NCI-H128 (cell line): ENCODE data around the gene COL1A1.

Experiments
- DNase-seq: peaks from one replicate; lab custom pipeline; 2025; ENCODE audit not compliant: unreplicated experiment; lab: John Stamatoyannopoulos, UW

The COL1A1 gene

DNA sequence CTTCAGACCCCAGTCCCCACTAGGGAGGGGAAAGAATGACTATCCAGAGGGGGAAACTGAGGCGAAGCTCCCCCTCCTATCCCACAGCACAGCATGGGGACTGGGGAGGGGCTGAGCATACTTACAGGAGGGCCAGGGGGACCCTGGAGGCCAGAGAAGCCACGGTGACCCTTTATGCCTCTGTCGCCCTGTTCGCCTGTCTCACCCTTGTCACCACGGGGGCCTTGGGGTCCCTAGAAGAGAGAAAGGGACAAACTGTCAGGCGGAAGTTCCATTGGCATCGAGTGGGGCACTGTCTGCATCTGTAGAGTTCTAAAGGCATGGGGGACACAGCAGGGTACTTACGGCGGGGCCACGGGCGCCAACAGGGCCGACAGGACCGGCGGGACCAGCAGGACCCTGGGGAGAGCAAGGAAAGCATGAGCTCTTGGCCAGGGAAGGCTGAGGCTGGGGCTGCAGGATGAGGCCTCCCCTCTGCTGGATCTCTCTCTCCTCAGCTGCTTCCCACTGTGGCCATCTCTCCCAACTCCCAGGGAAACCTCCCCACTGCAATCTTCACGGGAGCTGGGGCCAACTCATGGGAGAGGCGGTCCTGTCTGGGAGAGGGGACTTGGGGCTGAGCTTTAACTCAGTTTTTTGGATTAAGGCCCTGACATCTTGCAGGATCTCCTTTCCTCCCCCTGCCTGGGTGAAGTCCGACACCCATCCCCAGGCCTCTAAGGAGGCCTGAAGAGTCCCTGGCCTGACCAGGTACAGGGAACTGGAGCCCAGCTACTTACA is 13.5 kb downstream of the COL1A1 start:
- no peak for DNase-seq

DNA sequence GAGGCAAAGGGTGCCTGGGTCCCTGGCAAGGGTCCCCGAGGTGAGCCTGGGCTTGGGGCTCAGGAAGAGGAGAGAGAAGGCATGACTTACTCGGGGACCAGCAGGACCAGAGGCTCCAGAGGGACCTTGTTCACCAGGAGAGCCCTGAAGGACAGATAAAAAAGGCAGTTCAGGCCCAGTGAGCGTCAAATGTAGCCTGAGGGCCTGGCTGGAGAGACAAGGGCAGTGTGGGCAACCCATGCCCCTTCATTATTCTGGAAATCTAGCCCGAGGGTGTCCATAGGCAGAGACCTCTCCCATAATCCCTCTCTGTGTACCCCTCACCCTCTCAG is 14.1 kb downstream of the COL1A1 start:
- no peak for DNase-seq

DNA sequence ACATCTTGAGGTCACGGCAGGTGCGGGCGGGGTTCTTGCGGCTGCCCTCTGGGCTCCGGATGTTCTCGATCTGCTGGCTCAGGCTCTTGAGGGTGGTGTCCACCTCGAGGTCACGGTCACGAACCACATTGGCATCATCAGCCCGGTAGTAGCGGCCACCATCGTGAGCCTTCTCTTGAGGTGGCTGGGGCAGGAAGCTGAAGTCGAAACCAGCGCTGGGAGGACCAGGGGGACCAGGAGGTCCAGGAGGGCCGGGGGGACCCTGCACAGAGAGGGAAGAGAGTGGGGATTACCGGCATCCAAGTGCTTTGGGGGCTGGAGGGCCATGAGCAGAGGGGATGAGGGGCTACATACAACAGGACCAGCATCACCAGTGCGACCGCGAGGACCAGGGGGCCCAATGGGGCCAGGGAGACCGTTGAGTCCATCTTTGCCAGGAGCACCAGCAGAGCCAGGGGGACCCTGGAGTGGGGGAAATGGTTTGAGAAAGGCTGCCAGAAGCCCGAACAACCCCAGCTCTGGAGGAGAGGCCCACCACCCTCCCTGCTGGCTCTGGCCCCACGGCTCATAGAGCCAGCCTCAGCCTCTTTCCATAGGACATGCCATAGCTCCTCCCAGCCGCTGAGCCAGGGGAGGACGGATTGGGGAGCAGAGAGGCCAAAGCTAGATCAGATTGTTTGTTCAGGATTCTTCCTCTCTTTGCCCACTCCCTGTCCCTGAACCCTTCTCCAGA is 14.6 kb downstream of the COL1A1 start:
- DNase-seq: no peak

DNA sequence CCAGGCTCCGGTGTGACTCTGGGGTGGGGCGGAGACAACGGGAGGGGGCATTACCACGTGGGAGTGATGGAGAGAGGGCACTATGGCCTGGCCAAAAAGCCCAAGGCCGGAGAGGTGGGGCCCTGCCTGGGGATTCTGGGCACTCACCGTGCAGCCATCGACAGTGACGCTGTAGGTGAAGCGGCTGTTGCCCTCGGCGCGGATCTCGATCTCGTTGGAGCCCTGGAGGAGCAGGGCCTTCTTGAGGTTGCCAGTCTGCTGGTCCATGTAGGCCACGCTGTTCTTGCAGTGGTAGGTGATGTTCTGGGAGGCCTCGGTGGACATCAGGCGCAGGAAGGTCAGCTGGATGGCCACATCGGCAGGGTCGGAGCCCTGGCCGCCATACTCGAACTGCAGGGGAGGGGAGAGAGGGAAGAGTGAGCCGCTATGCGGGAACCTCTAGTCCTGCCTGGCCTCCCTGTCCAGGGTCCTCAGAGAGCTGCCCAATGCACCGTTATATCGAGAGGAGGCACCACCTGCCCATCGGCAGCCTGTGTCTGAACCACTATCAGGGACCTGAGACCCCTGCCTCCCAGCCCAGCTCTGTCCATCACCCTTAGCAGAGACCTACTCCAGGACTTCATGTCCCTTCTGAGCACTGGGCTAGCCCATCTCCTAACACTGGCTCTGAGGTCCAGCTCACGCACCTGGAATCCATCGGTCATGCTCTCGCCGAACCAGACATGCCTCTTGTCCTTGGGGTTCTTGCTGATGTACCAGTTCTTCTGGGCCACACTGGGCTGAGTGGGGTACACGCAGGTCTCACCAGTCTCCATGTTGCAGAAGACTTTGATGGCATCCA is 15.6 kb downstream of the COL1A1 start:
- no peak for DNase-seq

DNA sequence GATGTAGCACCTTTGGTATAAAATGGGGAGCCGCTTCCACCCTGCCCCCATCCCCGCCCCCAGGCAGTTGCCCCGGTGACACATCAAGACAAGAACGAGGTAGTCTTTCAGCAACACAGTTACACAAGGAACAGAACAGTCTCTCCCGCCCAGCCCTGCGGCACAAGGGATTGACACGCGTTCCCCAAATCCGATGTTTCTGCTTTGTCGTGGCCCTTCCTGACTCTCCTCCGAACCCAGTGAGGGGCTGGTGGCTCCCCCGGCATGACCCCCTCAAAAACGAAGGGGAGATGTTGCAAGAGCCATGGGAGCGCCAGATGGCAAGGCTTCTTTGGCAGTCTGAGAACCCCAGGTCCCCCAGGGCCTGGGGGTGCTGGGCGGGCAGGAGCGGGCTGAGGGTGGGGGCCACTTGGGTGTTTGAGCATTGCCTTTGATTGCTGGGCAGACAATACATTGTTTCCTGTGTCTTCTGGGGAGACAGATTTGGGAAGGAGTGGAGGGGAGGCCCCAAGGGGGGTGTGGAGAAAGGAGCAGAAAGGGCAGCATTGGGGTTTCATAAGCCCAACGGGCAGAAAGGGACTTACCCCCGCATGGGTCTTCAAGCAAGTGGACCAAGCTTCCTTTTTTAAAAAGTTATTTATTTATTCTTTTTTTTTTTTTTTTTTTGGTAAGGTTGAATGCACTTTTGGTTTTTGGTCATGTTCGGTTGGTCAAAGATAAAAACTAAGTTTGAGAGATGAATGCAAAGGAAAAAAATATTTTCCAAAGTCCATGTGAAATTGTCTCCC is 16.6 kb downstream of the COL1A1 start:
- no peak for DNase-seq

DNA sequence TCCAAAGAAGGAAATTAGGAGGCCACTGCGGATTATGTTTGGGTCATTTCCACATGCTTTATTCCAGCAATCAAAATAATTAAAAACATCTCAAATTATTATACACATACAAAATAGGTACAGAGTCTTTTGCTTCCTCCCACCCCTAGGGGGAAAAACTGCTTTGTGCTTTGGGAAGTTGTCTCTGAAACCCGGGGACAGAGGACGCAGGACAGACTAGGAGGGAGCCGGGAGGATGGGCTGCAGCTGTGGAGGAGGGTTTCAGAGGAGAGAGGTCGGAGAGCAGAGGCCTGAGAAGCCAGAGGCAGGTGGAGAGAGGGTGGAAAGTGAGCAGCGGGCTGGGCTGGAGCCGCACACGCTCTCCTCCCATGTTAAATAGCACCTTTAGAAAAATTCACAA is 17.4 kb downstream of the COL1A1 start:
- no peak for DNase-seq

DNA sequence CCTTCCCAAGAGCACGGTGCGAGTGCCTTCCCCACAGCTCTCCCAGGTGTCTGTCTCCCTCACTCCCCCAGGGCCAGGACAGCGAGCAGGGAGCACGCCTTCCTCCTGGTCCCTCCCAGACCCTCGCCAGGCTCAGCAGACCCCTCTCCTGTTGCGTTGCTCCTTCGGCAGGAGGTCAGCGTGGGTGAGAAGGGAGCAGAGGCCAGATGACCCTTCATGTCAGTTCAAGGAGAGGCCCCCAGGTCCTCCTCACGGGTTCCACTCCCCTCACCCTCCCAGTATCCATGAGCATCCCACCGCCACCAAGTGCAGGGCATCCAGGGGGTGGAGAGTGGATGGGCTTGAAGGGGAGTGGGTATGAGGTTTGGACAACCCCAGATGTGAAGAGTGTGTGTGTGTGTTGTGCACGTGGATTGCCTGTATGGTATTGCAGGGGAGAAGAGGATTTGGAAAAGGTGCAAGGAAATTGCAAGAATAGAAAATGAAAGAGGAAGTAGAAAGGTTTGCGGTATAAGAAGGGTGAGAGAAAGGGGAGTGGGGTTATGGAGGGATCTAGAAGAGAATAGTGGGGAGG is 17.9 kb downstream of the COL1A1 start:
- DNase-seq: no peak

DNA sequence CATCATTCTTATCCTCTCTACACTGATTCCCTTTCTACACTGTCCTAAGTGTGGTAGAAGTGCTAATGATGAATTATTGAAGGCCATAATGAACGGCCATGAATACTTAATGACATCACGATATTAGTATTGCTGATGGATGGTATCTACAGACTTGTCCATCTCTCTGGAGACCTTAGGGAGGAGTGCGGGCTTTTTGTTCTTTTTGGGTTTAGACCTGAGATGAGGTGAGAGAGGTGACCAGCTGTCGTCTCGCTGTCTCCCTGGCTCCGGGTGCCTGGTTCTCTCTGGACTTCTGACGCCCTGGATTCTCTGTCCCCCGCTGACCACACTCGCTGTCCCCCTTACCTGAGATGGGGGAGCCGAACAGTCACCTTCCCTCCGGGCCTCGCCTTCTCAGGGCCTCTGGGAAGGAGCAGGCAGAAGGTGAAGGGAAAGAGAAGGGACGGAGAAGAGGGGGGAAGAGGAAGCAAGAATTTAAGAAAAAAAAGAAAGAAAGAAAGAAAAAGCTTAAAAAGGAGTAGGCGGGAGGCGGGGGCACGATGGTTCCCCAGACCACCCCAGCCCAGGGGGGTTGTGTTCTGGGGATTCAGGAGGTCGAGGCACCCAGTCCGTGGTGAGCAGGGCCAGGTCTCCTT is 18.5 kb downstream of the COL1A1 start:
- no peak for DNase-seq

DNA sequence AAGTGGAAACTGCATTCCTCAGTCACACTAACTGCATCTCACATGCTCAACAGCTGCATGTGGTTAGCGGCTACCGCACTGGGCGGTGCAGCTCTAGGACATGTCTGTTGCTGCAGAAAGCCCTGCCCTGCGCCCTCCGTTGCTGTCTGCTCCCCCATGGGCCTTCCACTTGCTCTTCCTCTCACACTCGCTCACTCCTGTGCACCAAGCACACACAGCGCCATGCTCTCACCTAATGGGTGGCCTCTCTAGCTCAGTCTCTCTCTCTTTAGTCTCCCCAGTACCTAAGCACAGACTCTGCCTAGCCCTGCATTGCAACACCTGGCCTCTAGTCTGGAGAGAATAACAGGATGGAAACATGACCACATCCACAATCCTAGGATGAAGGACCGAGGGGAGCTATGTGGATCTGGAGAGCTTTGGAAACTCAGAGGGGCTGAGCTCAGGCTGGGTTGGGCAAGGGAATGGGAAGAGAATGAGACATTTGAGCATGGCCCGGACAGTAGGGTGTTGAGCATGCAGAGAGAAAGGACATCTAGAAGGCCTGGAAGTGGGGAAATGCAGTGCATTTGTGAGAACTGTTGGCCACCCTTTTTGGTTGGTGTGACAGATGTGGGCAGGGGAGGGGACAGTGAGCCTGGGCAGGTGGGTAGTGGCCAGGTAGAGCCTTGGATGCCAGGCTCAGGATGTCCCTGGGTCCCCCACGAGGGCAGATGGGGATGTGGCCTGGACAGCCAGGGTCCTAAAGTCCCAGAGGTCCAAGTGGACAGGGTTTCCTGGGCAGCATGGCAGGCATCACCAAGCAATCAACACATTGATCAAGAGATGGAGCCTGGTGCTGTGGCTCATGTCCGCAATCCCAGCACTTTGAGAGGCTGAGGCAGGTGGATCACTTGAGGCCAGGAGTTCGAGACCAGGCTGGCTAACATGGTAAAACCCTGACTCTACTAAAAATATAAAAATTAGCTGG is 19.6 kb downstream of the COL1A1 start:
- no peak for DNase-seq

DNA sequence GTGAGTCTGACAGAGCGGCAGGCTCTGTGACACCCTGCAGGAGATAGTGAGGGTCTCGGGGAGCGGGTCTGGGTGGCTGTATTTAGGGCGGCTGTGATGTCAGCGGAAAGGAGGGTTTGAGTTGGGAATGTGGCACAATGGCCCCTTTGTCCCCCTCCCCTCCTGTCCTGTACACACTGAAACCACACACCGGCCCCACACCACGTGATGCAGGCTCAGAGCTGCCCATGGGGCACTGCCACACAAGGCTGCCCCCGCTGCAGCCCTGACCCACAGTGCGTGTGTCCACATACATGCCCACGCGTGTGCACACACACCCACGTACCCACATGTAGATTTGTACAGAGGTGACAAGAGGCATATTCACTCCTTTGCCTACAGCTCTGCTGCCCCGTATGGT is 20.3 kb downstream of the COL1A1 start:
- DNase-seq: no peak

DNA sequence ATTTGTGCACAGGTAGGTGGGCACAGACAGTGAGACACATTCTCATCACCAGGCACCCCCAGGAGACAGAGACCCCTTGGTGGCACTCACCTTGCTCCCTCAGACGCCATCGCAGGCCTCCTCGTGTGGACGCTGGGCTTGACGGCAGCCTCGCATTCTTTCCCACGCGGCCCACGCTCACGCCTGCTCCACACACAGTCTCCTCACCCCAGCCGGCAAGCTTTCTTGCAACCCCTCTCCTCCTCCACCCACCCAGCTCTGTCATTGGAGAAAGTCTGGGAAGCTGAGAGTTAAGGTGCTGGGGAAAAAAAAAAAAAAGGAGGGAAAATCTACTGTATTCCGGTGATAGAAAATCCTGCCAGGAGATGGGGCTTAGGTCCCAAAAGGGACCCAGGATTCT is 20.8 kb downstream of the COL1A1 start:
- no peak for DNase-seq

DNA sequence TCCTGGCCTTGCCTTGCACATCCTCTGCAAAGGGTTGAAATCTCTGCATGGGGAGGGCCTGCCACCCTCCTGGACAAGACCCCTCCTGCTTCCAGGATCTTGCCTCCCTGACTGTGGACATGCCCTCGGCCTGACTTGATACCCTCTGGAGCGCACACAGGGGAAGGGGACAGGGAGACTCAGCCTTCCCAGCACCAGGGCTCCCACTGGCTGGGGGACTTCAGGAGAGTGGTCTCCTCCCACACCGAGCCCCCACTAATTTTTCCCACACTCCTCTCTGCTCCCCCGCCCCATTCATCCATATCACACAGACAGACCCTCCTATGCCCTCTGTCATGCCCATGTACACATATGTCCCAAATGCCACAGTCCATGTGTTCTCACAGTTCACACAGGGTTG is 21.3 kb downstream of the COL1A1 start:
- no peak for DNase-seq

DNA sequence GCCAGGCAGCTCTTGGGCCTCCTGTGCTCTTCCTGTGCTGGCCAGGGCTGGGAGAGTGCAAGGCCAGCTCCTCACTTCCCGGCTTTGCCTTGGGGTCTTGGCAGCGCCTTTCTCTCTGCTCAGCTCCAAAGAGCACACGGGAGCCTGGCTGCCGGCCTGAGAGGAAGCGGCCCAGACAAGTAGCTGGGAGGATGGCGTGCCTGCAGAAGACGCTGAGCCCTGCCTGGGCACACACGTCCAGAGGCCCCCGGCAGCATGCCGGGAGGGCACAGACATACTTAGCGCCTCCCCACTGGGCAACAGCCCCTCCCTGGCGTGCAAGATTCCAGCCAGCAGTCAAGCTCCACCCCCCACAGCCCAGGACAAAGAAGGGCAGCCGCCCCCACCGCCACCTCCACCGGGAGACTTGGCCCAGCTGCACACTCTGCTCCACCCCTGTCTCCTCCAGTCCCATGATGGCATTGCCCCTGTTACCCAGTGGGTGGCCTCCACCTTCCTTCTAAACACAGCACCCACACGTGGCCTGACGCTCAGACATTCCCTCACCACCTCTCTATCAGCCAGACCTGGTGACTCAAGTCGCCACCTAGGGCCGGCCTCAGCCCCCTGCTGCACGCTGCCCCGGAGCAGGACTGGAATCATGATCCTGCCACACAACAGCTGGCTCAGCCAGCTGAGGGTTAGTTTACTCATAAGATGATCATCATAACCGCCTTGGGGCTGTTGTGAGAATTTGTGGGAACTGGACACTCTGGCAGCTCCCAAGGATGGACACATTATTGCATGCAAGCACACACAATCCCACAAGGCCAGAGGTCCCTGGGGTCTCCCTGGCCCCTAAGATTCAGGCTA is 23.2 kb downstream of the COL1A1 start:
- no peak for DNase-seq

DNA sequence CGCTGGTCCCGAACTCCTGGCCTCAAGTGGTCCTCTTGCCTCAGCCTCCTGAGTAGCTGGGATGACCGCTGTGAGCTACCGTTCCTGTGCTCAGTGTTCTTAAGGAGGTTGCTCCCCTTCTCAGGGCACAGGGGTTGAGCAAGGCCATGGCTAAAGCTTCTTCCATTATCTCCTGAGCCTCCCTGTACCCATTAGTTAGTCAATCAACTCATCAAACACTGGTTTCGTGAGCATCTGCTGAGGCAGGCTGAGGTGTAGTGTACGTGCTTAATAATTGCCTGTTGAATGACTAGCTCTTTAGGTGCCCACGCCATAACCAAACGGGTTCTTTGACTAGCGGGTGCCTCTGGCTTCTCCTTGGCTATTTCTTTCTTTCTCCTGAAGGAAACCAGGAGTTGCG is 24.0 kb downstream of the COL1A1 start:
- no peak for DNase-seq

DNA sequence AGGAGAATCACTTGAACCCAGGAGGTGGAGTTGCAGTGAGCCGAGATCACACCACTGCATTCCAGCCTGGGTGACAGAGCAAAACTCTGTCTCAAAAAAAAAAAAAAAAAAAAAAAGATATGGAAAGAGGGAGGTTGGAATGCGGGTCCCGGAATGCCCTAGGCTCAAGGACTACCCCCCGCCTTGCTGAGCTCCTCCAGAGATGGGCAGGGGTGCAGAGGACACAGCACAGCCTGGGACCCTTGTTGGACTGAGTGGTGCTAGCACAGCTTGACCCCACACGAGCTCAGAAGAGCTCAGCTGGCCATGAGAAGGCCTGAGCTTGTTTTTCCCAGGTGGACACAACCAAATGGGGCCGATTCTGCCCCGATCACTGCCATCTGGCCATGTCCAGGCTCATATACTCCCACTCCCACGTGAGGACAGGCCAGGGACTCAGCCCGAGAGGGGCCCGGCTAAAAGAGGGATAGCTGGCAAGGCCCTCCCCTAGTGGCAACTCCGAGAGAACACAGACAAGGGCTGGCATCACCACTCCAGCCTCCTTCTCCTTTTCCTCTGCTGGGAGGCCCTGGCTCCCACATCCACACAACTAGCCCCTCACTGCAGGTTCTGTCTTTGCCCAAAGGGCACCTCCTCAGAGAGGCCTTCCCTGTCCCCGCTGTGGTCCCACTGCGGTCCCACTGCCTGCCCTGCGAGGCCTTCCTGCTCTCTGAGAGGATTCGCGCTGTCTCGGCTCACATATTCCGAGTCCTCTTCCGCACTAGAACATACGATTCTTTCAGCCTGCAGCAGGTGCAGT is 24.7 kb downstream of the COL1A1 start:
- no peak for DNase-seq

DNA sequence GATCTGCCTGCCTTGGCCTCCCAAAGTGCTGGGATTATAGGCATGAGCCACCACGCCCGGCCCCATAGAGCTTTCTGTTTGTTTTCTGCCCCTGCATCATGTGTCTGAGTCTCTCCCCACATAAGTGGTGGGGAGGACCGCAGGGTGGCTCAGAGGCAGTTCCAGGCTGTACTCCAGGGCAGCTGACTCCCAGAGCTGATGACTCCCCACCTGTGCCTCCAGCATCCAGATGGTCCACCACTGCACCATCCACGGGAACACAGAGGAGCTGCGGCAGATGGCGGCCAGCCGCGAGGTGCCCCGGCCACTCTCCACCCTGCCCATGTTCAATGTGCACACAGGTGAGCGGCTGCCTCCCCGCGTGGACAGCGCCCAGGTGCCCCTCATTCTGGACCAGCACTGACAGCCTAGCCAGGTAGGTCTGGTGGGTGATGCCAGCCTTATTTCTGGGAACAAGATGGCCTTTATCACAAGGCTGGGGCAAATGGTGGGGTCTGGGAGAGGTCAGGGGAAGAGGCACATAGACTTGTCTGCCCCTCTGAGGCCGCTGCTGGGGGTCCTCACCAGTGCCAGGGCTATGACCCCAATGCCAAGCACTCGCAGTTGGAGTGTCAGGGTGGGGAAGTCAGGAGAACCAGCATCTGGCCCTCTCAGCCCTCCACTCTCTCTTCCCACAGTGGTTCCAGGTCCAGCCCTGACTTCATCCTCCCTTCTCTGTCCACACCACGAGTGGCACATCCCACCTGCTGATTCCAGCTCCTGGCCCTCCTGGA is 26.2 kb downstream of the COL1A1 start:
- DNase-seq: no peak

DNA sequence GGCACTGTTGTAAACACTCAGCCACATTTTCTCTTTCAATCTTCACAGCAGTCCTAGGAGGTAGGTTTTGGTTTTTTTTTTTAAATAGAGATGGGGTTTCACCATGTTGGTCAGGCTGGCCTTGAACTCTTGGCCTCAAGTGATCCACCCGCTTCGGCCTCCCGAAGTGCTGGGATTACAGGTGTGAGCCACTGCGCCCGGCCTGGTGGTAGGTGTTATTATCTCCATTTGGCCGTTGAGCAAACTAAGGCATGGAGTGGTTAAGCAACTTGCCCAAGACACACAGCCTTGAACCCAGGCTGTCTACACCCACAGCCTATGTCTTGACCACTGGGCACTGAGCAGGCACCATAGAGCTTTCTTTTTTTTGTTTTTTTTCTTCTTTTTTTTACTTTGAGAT is 27.0 kb downstream of the COL1A1 start:
- DNase-seq: no peak
